H1 (cell line): Measurements from ENCODE around the gene C8B. TPM values are rescaled to one million over a fixed set of nuclear protein-coding genes. Genes with fewer than 3 reads are reported as not detected.

Source experiments
- CTCF ChIA-PET: fragments of 300-600 bp; sonication (Branson Sonifier 250); formaldehyde crosslinking; loops from one replicate; lab custom pipeline; 2021; ENCODE audit not compliant: partially characterized antibody; lab: Charles Lee
- POLR2A ChIA-PET: fragments of 300-600 bp; sonication (Branson Sonifier 250); formaldehyde crosslinking; loops from one replicate; lab custom pipeline; 2021; ENCODE audit warnings: inconsistent platforms; ENCODE audit not compliant: partially characterized antibody; lab: Charles Lee
- DNase-seq, 2 experiments: peaks; one replicate each; pipeline versions ENCODE4 v3.0.0 to v3.0.0-alpha.2; 2010 to 2022; ENCODE audit warnings: low spot score in 2 of 2, low read depth in 1 of 2, mixed read lengths in 1 of 2
- FAIRE-seq: peaks from 2 replicates; lab custom pipeline; 2011; peaks lifted over from hg19 to GRCh38; lab: Jason Lieb, UNC
- H2AFZ ChIP-seq: 2 replicates; pipeline ENCODE4 v1.8.1; 2012; ENCODE audit warnings: low read length, inconsistent platforms
- H2AK5ac ChIP-seq: 2 replicates; pipeline ENCODE4 v1.6.1; 2013; ENCODE audit warnings: low read depth, low read length
- H2BK120ac ChIP-seq: replicated peaks from 2 replicates; pipeline ENCODE3; 2013; ENCODE audit warnings: low read depth, low read length, inconsistent platforms
- H2BK12ac ChIP-seq: 2 replicates; pipeline ENCODE4 v1.6.1; 2013; ENCODE audit warnings: low read depth, low read length
- H2BK15ac ChIP-seq: 2 replicates; pipeline ENCODE4 v1.6.1; 2013; ENCODE audit warnings: low read length
- H2BK20ac ChIP-seq: 2 replicates; pipeline ENCODE4 v1.6.1; 2013; ENCODE audit warnings: low read length
- H2BK5ac ChIP-seq: 2 replicates; pipeline ENCODE4 v1.6.1; 2013; ENCODE audit warnings: low read depth, low read length
- H3K14ac ChIP-seq: 2 replicates; pipeline ENCODE4 v1.6.1; 2013; ENCODE audit warnings: inconsistent platforms; ENCODE audit not compliant: insufficient read length
- H3K18ac ChIP-seq: 2 replicates; pipeline ENCODE4 v1.6.1; 2013; ENCODE audit warnings: low read length; ENCODE audit errors: extremely low read depth
- H3K23ac ChIP-seq: 2 replicates; pipeline ENCODE4 v1.6.1; 2013; ENCODE audit warnings: inconsistent platforms; ENCODE audit not compliant: insufficient read length
- H3K23me2 ChIP-seq: 2 replicates; pipeline ENCODE4 v1.6.1; 2013; ENCODE audit warnings: low read depth, low read length
- H3K27ac ChIP-seq: 2 replicates; pipeline ENCODE4 v1.6.1; 2011; ENCODE audit warnings: low read depth, low read length, inconsistent platforms
- H3K27me3 ChIP-seq, 4 experiments: replicated peaks in 1 of 4; 1 replicate in 1 of 4; 2 replicates in 3 of 4; pipeline versions ENCODE4 v1.6.1 to v1.8.1; 2011 to 2013; ENCODE audit warnings: low read length in 3 of 4, mild to moderate bottlenecking in 3 of 4, inconsistent platforms in 2 of 4, mixed read lengths in 2 of 4, moderate library complexity in 1 of 4; ENCODE audit not compliant: control insufficient read depth in 3 of 4, insufficient read depth in 3 of 4; ENCODE audit errors: extremely low read depth in 1 of 4
- H3K36me3 ChIP-seq, 4 experiments: 2 replicates each; pipeline versions ENCODE4 v1.6.1 to v1.8.1; 2011 to 2013; ENCODE audit warnings: mild to moderate bottlenecking in 4 of 4, low read length in 3 of 4, moderate library complexity in 2 of 4, control low read depth in 1 of 4, inconsistent platforms in 1 of 4; ENCODE audit not compliant: insufficient read depth in 4 of 4, control insufficient read depth in 2 of 4
- H3K4ac ChIP-seq: replicated peaks from 2 replicates; pipeline ENCODE3; 2013; ENCODE audit warnings: low read length, low read depth, mixed read lengths, inconsistent platforms; ENCODE audit not compliant: insufficient read length
- H3K4me1 ChIP-seq, 4 experiments: replicated peaks in 1 of 4; 1 replicate in 1 of 4; 2 replicates in 3 of 4; pipeline versions ENCODE4 v1.6.1 to v1.8.1; 2011 to 2013; ENCODE audit warnings: low read length in 3 of 4, inconsistent platforms in 2 of 4, mixed read lengths in 1 of 4; ENCODE audit not compliant: insufficient read depth in 4 of 4, control insufficient read depth in 3 of 4
- H3K4me2 ChIP-seq, 2 experiments: 2 replicates each; pipeline versions ENCODE4 v1.6.1 to v1.8.1; 2011 to 2013; ENCODE audit warnings: low read depth in 2 of 2, low read length in 2 of 2, control low read depth in 1 of 2, inconsistent platforms in 1 of 2, mild to moderate bottlenecking in 1 of 2; ENCODE audit not compliant: insufficient read depth in 1 of 2
- H3K4me3 ChIP-seq, 4 experiments: fragments of 200-600, 300-600 bp in 1 of 4; sonication (generic), shearing (Covaris generic), sonication (Bioruptor Twin) in 1 of 4; 2 replicates each; pipeline versions ENCODE4 v1.5.1 to v1.8.1; 2011 to 2016; ENCODE audit warnings: low read length in 4 of 4, low read depth in 3 of 4, control low read depth in 2 of 4, inconsistent platforms in 2 of 4, mild to moderate bottlenecking in 2 of 4, mixed read lengths in 1 of 4, moderate library complexity in 1 of 4; ENCODE audit not compliant: insufficient read depth in 2 of 4; ENCODE audit errors: extremely low read depth in 1 of 4
- H3K56ac ChIP-seq: replicated peaks from 2 replicates; pipeline ENCODE3; 2013; ENCODE audit warnings: low read depth, mild to moderate bottlenecking, mixed read lengths, low read length, inconsistent platforms; ENCODE audit not compliant: insufficient read length
- H3K79me1 ChIP-seq: 2 replicates; pipeline ENCODE4 v1.6.1; 2013; ENCODE audit warnings: low read depth, low read length, control low read depth
- H3K79me2 ChIP-seq, 2 experiments: 2 replicates each; pipeline versions ENCODE4 v1.6.1 to v1.8.1; 2012 to 2013; ENCODE audit warnings: low read length in 2 of 2, mild to moderate bottlenecking in 2 of 2, inconsistent platforms in 1 of 2; ENCODE audit not compliant: insufficient read depth in 2 of 2, control insufficient read depth in 1 of 2
- H3K9ac ChIP-seq, 4 experiments: replicated peaks in 1 of 4; 1 replicate in 1 of 4; 2 replicates in 3 of 4; pipeline versions ENCODE4 v1.6.1 to v1.8.1; 2011 to 2013; ENCODE audit warnings: low read depth in 3 of 4, low read length in 3 of 4, control low read depth in 2 of 4, mild to moderate bottlenecking in 2 of 4, moderate library complexity in 2 of 4, inconsistent platforms in 1 of 4; ENCODE audit errors: extremely low read depth in 1 of 4
- H3K9me3 ChIP-seq, 2 experiments: 2 replicates each; pipeline versions ENCODE4 v1.6.1 to v1.8.1; 2012 to 2013; ENCODE audit warnings: mild to moderate bottlenecking in 2 of 2, moderate library complexity in 2 of 2, control low read depth in 1 of 2, inconsistent platforms in 1 of 2, low read depth in 1 of 2, low read length in 1 of 2, mixed read lengths in 1 of 2; ENCODE audit not compliant: insufficient read depth in 2 of 2
- H4K20me1 ChIP-seq, 2 experiments: replicated peaks in 1 of 2; 2 replicates each; pipeline versions ENCODE3 to v1.8.1; 2011 to 2013; ENCODE audit warnings: inconsistent platforms in 2 of 2, low read length in 2 of 2, mild to moderate bottlenecking in 1 of 2; ENCODE audit not compliant: insufficient read depth in 2 of 2, control insufficient read depth in 1 of 2
- H4K5ac ChIP-seq: 2 replicates; pipeline ENCODE4 v1.6.1; 2013; ENCODE audit warnings: low read length, low read depth, mixed read lengths, inconsistent platforms; ENCODE audit not compliant: insufficient read length
- H4K8ac ChIP-seq: 2 replicates; pipeline ENCODE4 v1.8.0; 2013; ENCODE audit warnings: mild to moderate bottlenecking, moderate library complexity, low read length, inconsistent platforms; ENCODE audit not compliant: insufficient read depth; ENCODE audit errors: extremely low read depth
- H4K91ac ChIP-seq: replicated peaks from 2 replicates; pipeline ENCODE3; 2013; ENCODE audit warnings: low read length, mixed read lengths, inconsistent platforms; ENCODE audit not compliant: insufficient read length
- ATF3 ChIP-seq: IDR thresholded peaks from 2 replicates; pipeline ENCODE4 v1.6.1; 2011; ENCODE audit warnings: low read depth, mild to moderate bottlenecking, low read length; ENCODE audit not compliant: insufficient read depth
- MAX ChIP-seq: IDR thresholded peaks from 2 replicates; pipeline ENCODE4 v1.6.1; 2012; ENCODE audit warnings: inconsistent platforms
- WGBS, 2 experiments: shearing (Covaris generic) in 1 of 2; methylation state at CpG; one replicate each; pipeline versions ENCODE4 v1.1.6 to v1.1.7; 2013 to 2015; ENCODE audit warnings: low lambda C conversion rate in 2 of 2, mixed read lengths in 2 of 2, inconsistent platforms in 1 of 2, low coverage in 1 of 2, missing lambda C conversion rate in 1 of 2; ENCODE audit not compliant: insufficient replicate concordance in 2 of 2, insufficient coverage in 1 of 2, insufficient read length in 1 of 2; ENCODE audit errors: extremely low coverage in 1 of 2, missing lambda C conversion rate in 1 of 2; 5-methylcytosine and 5-hydroxymethylcytosine counted together
- polyA plus RNA-seq, 7 experiments: library from polyadenylated mRNA; depleted of rRNA in 3 of 7; stranded (reverse) in 5 of 7; unstranded in 2 of 7; fragments of >200 nt in 5 of 7; fragments of 200-250 nt in 2 of 7; gene quantifications; 1 replicate in 5 of 7; 2 replicates in 1 of 7; 4 replicates in 1 of 7; pipeline versions ENCODE4 v1.2.1 to v1.2.3, GENCODE V29; 2011 to 2013; ENCODE audit warnings: missing spikeins in 2 of 7, mixed read lengths in 2 of 7
- total RNA-seq: library from RNA; stranded (reverse); fragmentation: NEBNext Ultra II Directional; extraction: Animal tissue kit (Norgen Biotek cat#: 25700); gene quantifications from 2 replicates; pipeline ENCODE4 v1.2.1, GENCODE V29; 2021

The C8B gene
- total and polyA plus RNA-seq, 2 of the 8 experiments (the other 6 are each of a cell fraction or from before 2014, with no cell fraction given), result not detected

- no peak overlapping the region for H3K14ac ChIP-seq
- FAIRE-seq, result no peak
- CTCF ChIA-PET, result interaction anchor here (0.7 to 13.5 kb wide), 18 partner anchors 9 to 975 kb away, joined by 3 to 193 read pairs (median 5); no protein-coding TSS in a partner anchor
These were observed 1.5 kb upstream of the C8B start for GRCh38 chr1:56967355-56967754.

More at GRCh38 chr1:56967355-56967754, 1.5 kb upstream of the C8B start:
- H4K8ac ChIP-seq, result no peak overlapping the region
- no peak overlapping the region for H4K5ac ChIP-seq
- no peak overlapping the region for H2BK120ac ChIP-seq
- DNase-seq, result no peak
- H2AFZ ChIP-seq, result no peak overlapping the region
- H4K20me1 ChIP-seq, result no peaks in the 10 kb centered on the region
- no peak overlapping the region for H3K23ac ChIP-seq
- no peak overlapping the region for H3K4me2 ChIP-seq
- no peak overlapping the region for H3K56ac ChIP-seq
- H3K23me2 ChIP-seq, result no peaks in the 10 kb centered on the region
- no peaks in the 10 kb centered on the region for H3K27me3 ChIP-seq
- WGBS, 2 experiments, result 68% methylated on average over 3 of the region's 3 CpGs; no CpG with 5 or more reads in 1 of the 2 experiments
- no peak overlapping the region for H2BK5ac ChIP-seq
- POLR2A ChIA-PET, result no interaction called here
- no peak overlapping the region for H2BK20ac ChIP-seq
- no peak overlapping the region for H2BK15ac ChIP-seq
- H3K79me2 ChIP-seq, result no peaks in the 10 kb centered on the region
- no peak overlapping the region for H3K27ac ChIP-seq
- no peak overlapping the region for H4K91ac ChIP-seq
- no peak overlapping the region for H2AK5ac ChIP-seq
- no peaks in the 10 kb centered on the region for H3K4me1 ChIP-seq
- no peak overlapping the region for H3K9ac ChIP-seq
- H3K4me3 ChIP-seq, result no peak overlapping the region
- no peaks in the 10 kb centered on the region for H3K79me1 ChIP-seq
- no peaks in the 10 kb centered on the region for H3K9me3 ChIP-seq
- H2BK12ac ChIP-seq, result no peak overlapping the region
- TF ChIP-seq ATF3 (no peak), MAX (no peak)
- no peaks in the 10 kb centered on the region for H3K36me3 ChIP-seq
- H3K18ac ChIP-seq, result no peak overlapping the region
- no peak overlapping the region for H3K4ac ChIP-seq
